GM21381 (cell line): ENCODE measurements around the gene SVIL.
"Not testable (repeated sequence)": the region's sequence is repeated elsewhere in the genome, so short reads cannot be mapped to it uniquely, and the experiment has no call there.

Experiments
- ATAC-seq: cut with Tn5 transposase; IDR thresholded peaks from one replicate; pipeline ENCODE4 v1.9.1; 2021; ENCODE audit warnings: mild to moderate bottlenecking, moderate library complexity; ENCODE audit not compliant: unreplicated experiment

The SVIL gene

DNA sequence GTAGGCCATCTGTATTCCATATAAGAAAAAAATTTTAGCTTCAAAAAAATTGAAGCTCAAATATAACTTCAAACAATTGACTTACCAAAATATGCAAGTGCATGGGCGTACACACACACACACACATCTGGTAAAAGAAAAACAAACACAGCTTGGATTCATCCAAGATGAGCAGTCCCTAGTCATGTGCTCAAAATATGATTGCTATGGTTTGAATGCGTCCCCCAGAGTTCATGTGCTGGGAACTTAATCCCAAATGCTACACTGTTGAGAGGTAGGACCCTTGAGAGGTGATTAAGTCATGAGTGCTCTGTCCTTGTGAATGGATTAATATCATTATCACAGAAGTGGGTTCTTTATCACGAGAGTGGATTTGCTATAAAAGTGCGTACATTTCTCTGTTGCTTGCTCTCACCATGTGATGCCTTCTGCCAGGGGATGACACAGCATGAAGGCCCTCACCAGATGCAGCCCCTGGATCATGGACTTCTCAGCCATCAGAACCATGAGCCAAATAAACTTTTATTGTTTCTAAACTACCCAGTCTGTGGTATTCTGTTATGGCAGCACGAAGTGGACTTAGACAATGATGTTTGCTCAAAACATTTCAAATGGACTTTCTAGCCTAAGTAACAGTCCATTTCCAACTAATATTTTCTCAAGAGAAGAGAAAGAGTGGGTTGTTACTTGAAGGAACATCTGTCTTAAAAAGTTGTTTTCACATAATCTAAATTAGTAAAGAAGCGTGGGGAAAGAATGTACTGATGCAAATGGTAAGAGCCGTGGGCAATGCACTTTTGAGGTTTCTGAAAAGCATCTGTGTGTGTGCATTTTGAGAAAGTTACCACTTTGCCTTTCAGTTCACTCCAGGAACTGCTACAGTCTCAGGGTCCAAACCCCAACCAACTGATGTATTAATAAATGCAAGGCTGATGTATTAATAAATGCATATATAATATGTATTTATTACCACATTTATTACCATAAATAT lies 15.1 kb upstream of the SVIL start:
- ATAC-seq = no peak

DNA sequence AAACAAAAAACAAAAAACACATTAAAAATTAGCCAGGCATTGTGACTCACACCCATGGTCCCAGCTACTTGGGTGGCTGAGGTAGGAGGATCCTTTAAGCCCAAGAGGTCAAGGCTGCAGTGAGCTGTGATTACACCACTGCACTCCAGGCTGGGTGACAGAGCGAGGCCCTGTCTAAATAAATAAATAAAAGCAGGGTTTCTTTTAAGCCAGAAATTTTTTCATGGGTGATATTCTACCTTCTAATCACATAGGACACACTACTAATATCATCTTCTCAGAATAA lies 14.2 kb upstream of the SVIL start:
- no peak for ATAC-seq

DNA sequence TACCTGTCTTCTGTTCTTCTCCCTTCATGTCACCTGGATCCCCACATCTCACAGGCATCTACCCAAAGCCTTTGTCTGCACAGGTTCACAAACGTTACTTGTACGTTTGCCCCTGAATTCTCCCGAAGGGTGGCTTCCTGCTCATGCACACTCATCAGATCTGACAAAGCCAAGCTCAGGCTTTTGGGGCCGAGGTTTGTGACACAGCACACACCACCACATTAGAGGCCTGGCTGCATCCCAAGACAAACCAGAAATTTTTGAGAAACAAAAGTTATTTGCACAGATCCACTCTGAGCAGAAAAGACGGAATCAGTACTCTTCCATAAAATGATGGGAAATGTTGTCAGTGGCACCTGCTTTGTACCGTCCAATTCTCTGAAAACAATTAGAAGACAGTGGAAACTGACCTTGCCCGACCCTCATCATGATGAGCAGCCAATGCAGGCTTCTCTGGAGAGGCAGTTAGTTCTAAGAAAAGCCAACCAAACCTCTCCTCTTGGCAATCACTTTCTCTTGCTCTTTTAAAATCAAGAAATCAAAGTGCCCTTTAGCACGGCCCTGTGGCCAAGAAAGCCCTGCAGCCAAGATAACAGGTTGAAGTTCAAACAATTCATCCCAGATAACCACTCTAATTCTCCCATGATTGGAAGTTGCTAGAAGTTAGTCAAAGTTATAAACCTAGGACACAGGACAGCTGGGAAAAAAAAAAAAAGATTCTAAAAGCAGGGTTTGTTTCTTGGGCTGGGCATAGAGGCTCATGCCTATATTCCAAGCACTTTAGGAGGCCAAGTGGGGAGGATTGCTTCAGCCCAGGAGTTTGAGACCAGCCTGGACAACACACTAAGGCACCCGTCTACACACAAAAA lies 13.6 kb upstream of the SVIL start:
- no peak for ATAC-seq

DNA sequence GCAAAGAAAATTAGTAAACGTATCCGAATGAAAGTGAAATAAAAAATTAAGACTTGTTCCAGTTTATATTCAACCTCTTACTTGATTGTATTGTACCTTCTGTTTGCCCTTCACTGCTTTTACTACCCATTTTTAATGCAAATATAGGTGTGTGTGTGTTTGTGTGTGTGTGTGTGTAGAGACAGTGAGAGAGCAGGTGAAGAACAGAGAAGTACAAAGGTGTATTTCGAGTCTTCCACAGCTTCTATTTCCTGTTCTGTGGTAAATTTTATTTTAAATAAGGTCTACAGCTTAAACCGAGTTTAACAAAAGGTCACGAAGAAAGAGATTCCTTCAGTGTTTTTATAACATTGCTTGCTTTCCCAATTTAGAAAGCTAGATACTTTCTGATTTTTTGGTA lies 12.7 kb upstream of the SVIL start:
- no peak for ATAC-seq

DNA sequence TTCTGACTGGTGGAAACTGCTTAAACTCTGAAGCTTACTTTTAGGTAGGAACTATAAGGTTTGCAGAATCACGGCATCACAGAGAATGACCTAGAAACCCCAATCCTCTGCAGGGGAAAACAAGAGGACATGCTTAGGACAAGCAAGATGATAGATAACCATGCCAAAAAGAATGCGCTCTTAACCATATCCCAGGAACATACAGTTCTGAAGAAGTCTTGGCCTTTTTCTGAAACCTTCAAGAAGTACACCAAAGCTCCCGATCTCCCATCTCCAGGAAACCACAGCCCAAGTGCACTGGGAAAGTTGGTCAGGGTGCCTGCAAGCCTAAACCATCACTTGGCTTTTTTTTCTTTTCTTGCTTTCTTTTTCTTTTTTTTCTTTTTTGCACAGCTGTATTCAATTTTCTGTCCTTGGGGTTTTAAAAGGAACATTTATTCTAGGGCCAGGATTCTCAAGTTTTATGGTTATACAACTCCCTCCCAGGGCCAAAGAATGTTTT lies 12.2 kb upstream of the SVIL start:
- no peak for ATAC-seq

DNA sequence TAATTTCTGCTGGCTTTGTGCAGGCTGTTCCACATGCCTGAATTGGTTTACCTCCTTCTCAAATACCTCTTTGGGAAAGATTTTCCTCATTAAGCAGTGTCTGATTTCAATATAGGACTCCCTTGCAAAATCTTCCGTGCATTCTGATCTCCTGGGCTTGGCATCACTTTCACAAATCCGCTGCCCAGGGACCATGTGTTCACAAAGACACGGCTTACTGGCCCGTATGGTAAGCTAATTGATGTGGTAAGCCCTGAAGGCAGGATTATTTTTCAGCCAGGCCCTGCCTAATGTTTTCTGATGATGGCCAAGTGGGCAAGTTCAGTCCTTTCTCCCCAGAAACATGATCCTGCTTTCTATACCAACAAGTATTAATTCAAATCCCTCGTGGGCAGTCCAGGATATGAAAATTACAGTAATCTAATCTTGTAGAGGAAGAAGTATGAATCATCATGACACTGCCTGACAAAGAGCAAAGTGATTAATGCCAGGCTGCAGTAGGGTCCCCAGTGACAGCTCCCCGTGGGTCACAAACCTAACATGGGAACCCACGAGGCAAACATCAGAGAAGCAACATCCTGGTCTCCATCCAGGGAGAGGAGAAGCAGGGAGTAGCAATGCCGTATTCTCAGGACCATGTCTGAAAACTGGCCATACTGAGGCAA lies 11.6 kb upstream of the SVIL start:
- no peak for ATAC-seq

DNA sequence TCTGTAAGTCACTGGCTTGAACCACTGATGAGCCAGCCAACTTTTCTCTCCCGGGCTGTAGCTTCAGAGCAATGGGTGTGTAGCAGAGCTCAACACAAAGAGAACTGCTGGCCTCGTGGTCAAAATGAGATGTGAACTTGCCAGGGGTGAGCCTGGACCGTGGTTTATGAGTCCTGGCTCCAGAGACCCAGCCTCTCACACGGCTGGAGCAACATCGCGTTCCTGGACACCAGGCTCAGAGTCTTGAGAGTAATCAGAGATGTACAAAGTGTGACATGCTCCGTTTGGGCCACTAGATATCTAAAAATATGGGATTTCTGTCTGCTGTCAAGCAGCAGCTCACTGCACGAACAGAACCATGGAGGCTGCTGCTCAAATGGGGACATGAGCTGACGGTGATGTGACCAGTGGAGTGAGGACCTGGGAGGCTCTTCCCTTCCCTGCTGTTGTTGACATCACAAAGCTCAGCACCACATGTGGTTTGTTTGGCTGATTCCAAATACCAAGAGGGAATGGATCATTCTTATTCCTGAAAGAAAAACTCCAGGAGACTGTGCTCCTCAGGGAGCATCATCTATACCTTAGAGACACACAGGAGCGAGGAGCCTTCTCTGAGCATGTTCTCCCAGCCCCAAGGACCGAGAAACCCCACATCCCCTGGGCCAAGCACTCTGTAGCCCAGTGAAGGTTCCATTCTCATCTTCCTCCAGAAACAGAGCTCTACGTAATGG lies 9.2 kb upstream of the SVIL start:
- ATAC-seq = no peak

DNA sequence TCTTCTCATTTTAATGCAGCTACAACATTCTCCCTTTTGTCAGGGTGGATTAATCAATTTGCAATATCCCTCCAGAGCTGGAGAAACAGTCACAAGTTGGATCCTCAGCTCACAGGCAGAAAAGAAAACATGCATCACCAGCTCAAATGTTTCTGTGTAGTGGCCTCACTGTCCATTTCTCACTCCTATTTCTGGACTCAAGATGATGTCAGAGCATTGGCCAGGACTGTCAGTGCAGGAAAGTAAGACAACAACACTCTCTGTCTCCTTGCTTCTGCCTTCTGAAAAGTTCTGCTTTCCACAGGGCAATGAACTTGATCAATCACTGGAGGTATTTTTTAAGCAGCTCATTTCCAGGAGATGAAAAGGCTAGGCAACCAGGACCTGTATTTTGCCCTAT lies 8.2 kb upstream of the SVIL start:
- no peak for ATAC-seq

DNA sequence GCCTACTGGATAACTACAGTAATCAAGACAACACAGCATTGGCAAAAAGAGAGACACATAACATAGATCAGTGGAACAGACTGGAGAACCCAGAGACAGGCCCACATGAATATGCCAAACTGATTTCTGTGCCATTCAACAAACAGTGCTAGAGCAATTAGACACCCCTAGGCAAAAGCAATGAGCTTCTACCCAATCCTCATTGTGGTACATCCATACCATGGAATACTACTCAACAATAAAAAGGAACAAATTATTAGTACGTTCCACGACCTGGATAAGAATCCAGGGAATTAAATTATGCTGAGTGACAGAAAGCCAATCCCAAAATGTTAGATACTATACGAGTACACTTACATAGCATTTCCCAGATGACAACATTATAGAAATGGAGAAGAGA lies 2.8 kb upstream of the SVIL start:
- ATAC-seq = no peak

DNA sequence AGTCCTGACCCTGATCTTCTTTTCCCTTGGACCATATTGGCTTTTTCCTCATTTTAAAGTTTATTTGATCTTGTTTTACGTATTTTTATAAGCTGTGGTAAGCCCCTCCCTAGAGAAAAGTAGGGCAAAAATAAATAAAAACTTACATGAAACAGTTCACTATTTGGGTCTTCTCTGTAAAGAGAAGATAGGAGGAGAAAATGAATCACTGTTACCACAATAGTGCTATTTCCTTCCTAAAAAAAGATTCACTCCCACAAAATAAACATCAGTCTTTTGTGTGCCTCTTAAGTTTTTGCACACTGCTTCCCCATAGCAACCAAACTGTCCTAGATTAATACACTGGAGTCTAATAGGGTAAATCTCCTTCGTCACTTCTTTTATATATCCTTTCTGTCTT lies 1.4 kb upstream of the SVIL start:
- ATAC-seq = no peak

DNA sequence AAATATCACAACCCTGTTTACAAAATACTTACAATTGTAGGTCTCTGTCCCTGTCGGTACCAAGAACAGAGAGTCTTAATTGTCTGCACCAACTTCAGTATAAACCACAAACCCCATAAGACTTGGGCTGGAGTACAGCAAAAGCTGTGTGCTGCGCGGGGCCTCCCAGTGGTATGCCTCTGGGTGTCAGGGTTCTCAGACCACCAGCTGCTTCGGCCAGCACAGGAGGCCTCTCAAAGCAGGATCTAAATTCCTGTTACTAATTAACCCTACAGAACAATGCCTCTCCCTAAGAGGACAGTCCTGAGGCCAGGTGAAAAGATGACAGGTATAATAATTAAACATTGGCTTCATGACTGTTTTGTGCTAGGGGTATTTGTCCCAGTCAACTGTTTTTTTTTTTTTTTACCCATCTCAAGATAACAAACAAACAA lies 957 bp upstream of the SVIL start:
- peak; percentile 73 for ATAC-seq

DNA sequence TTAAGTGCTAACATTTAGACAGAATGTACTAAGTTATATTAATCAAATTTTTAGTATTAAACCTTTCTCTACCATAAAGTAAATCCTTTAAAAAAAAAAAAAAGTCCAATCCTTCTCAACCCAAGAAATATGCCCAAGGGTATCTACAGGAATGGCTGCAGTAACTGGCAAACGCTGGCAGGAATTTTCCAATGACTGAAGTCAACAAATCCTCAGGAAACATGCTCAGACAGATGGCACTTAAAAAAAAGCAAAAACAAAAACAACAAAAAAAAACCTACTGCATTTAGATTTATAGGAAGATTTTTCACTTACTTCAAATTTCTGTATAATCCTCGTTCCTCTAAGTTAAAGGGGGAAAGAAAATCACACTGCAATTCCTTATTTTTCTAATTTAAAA lies 666 bp downstream of the SVIL start:
- ATAC-seq = no peak

DNA sequence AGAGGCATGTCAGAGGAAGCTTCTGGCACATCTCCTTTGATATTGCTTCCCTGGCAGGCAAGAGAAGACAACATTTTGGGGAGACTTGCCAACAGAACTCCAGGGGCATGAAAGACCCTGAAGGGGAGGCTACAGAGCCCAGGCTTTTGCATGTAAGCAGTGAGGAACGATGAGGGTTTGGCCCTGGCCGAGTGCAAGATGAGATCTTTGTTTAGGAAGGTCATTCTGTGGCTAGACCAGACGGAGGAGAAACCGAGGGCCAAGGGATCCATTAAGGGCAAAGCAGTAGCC lies 3.8 kb downstream of the SVIL start:
- no peak for ATAC-seq

DNA sequence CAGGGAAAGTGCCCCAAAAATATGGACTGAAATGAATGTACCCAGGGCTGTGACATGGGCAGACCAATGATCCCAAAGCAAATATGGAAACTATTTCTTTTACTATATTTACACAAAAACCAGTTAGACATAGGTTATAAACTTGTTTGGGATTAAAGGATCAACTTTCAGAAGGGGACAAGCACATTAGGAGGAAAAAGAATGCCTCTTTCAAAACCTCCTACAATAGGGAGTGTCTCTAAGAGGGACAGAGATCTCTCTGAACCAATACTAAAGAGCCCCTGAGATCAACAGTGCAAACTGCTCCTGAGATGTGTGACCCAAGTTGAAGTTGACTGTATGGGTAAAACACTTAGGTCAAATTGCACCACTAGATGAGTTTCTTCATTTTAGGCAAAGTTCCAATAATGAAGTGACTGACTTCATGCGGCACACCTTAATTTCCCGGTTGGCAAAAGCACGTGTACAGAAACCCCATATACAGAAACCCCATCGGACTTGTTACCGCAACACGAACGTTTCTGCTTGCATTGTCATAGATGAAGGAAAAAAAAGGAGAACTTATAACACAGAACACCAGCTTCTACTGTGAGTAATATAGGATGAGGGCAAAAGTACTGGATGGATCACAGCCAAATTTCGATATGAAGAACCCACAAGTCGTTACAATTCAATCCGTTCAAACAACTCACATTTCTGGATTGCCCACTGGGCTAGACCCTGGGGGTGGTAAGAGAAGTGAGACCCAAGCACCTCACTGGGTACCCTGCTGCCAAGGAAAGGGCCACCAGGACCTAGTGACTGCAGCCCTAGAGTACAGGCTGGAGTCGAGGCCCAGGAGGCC lies 4.3 kb downstream of the SVIL start:
- ATAC-seq = no peak

DNA sequence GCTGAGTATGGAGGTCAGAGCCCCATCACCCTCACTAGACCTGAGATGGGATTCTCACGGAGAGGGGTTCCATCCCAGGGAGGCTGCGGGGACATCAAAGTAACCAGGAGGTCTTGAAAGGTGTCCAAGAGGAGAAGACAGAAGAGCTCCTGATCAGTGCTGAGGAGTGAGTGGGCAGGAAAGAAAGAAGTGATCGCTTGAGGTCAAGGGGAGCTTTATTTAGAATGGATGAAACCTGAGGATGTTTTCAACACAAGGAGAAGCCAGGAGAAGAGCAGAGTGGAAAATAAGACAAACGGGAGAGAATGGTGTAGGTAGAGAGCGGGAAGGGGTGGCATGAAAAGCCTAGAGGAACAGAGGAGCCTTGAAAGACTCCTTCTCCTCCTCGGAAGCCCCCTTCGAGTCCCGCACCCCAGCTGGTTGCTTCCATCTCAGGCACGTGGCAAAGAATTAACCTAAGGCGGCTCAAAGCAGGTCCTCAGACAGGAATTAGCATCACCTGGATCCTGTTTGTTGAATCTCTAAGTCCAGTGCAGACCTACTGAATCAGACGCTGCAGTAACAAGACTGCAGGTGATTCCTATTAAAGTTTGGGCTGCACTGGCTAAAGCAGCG lies 5.8 kb downstream of the SVIL start:
- ATAC-seq = no peak

DNA sequence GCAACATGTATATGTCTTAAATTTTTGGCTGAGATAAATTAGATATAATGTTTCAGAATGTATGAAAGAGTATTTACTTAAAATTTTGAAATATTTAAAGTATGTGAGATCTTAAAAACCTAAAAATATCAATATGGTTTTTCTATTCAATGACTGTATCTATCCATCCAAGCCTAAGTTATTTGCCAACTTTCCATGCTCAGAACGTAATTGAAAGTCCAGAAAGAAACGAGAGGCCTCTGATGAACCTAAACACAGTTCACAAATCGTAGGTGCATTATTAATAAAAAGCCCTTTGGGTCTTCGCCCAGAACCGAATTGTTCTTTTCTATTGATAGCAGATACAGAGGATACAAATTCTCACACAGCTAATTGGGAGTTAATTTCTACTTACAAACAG lies 6.5 kb downstream of the SVIL start:
- ATAC-seq = no peak

DNA sequence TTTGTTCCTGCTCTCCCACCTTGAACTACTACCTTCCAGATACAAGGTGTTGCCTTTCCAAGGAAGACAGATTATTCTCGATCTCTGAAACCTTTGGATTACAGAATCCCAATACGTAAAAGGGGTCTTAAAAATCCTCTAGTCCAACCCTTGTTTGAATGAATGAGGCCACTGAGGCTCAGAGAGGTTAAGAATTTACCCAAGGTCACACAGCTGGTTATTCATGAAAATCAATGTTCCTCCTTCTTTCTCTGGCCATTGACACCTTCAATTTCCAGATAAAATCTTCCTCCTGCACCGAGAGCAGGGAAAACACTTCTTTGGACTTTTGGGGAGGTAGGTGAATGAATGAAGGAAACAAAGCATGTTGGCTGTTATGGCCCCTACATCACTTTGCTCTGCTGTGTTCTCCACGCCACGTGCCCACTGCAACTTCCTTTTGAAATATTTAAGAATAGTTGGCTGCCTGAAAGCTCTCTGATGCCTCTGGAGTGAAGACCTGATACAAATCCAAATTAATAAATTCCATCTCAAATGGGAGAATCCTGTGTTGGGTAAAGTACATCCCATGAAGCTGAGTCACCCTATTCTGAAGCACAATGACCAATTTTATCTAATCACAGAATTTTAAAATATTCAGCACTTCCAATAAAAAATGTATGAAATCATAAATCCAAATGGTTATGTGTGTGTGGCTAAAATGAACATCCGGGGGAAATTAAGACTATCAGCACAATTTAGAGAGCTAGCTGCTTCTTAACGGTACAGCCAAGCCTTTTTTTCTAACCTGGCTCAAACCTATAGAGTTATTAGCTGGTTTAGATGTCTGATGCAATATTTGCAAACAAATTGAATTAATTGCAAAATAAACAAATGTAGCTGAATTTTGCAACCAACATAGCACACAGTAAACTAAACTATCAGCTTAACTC lies 7.3 kb downstream of the SVIL start:
- no peak for ATAC-seq

DNA sequence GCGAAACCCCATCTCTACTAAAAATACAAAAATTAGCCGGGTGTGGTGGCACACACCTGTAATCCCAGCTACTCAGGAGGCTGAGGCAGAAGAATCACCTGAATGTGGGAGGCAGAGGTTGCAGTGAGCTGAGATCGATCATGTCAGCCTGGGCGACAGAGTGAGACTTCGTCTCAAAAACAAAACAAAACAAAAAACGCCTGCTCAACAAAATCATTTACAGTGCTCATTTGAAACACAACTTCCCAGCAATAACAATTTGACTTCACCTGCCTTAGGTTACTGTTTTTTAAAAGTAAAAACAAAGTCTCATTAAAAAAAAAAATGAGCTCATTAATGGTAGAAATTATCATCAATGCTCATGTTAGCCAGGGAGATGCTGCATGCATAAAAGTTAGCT lies 10.4 kb downstream of the SVIL start:
- not testable (repeated sequence) for ATAC-seq
